Body of pancreas (tissue), 4 donors: Measurements from ENCODE around the gene GRK1. TPM values are rescaled to one million over a fixed set of nuclear protein-coding genes. Genes with fewer than 3 reads are reported as not detected.
A peak's percentile ranks its signal among the peaks of the same experiment; 100 is the strongest.

ENCODE experiments used
- ATAC-seq: fragments of 150-250 bp; one replicate; pipeline ENCODE4 v1.9.1; 2016
- DNase-seq, 4 donors: peaks; one replicate each; pipeline ENCODE4 v3.0.0-alpha.2; 2019
- H3K27ac ChIP-seq, 4 donors: fragments of 200-600 bp; sonication (generic); 1 replicate in 3 of 4; 2 replicates in 1 of 4; pipeline versions ENCODE4 v1.5.1 to v1.6.1; 2016 to 2019; ENCODE audit warnings: mild to moderate bottlenecking in 1 of 4, mixed read lengths in 1 of 4, moderate library complexity in 1 of 4
- H3K27me3 ChIP-seq, 2 donors: fragments of 200-600 bp; sonication (generic); one replicate each; pipeline ENCODE4 v1.6.0; 2016; ENCODE audit warnings: mild to moderate bottlenecking in 1 of 2
- H3K36me3 ChIP-seq, 2 donors: fragments of 200-600 bp; sonication (generic); replicated peaks in 1 of 2; 2 replicates each; pipeline ENCODE4 v1.5.1; 2016; ENCODE audit warnings: low read depth in 2 of 2; ENCODE audit not compliant: insufficient read depth in 1 of 2
- H3K4me1 ChIP-seq: fragments of 200-600 bp; sonication (generic); one replicate; pipeline ENCODE4 v1.6.0; 2016
- H3K4me3 ChIP-seq, 2 donors: fragments of 200-600 bp; sonication (generic); 1 replicate in 1 of 2; 2 replicates in 1 of 2; pipeline ENCODE4 v1.5.1; 2016 to 2019
- H3K9me3 ChIP-seq, 3 donors: fragments of 200-600 bp; sonication (generic); 1 replicate in 2 of 3; 2 replicates in 1 of 3; pipeline ENCODE4 v1.5.1; 2016
- CTCF ChIP-seq, 7 experiments: fragments of 450-650 bp in 4 of 7; fragments of 200-600 bp in 3 of 7; sonication (generic) in 3 of 7; IDR thresholded peaks; one replicate each; pipeline ENCODE4 v1.5.1; 2016 to 2019; ENCODE audit warnings: antibody characterized with exemption in 7 of 7
- POLR2A ChIP-seq, 3 donors: fragments of 450-650 bp; IDR thresholded peaks; one replicate each; pipeline ENCODE4 v1.6.1; 2016; ENCODE audit warnings: antibody characterized with exemption in 3 of 3, mild to moderate bottlenecking in 2 of 3
- WGBS, 2 donors: methylation state at CpG; one replicate each; pipeline ENCODE4 v1.1.5; 2017; 5-methylcytosine and 5-hydroxymethylcytosine counted together
- intact Hi-C: fragments of 100-400 bp; cut with DNase I; formaldehyde crosslinking; loops from one replicate; pipeline ENCODE4 v1.15.1; 2023
- total RNA-seq, 2 donors: library from RNA; depleted of rRNA; stranded (reverse); fragments of >200 nt; gene quantifications; one replicate each; pipeline ENCODE4 v1.1.0, GENCODE V29; 2016

GRK1 gene
- total RNA-seq, 2 donors from 2014 or later: not detected

GRCh38 chr13:113735194-113735593, 68.2 kb downstream of the GRK1 start:
- intact Hi-C loops: no loop called here
- Histone ChIP-seq H3K27ac (no peak overlapping the region), H3K4me3 (no peak overlapping the region), H3K27me3 (peaks cover 0 to 3% of the 10 kb centered on the region in 2 donors), H3K36me3 (no peaks in the 10 kb centered on the region), H3K9me3 (no peaks in the 10 kb centered on the region), H3K4me1 (no peaks in the 10 kb centered on the region)
- ATAC-seq (no peak), DNase-seq (peak in 1 of 4 donors; percentile 11)
- TF ChIP-seq POLR2A (IDR thresholded peaks at IDR 0.05) (no peak), CTCF (IDR thresholded peaks at IDR 0.05) (no peak)
- WGBS, 2 donors: 69 to 72% methylated on average over 18 to 24 of the region's 26 CpGs

GRCh38 chr13:113735750-113736149, 68.7 kb downstream of the GRK1 start:
- intact Hi-C loops: no loop called here
- 69 to 85% methylated on average over 4 to 14 of the region's 14 CpGs for WGBS, 2 donors
- TF ChIP-seq POLR2A (IDR thresholded peaks at IDR 0.05) (no peak), CTCF (IDR thresholded peaks at IDR 0.05) (no peak)
- no peaks in the 10 kb centered on the region for H3K36me3 ChIP-seq
- DNase-seq (no peak), ATAC-seq (no peak)
- H3K27me3 ChIP-seq: no peaks in the 10 kb centered on the region
- H3K4me1 ChIP-seq: no peaks in the 10 kb centered on the region
- no peaks in the 10 kb centered on the region for H3K9me3 ChIP-seq
- H3K27ac ChIP-seq: no peak overlapping the region
- no peak overlapping the region for H3K4me3 ChIP-seq

GRCh38 chr13:113736258-113736731, 69.3 kb downstream of the GRK1 start:
- no peaks in the 10 kb centered on the region for H3K27me3 ChIP-seq
- WGBS, 2 donors: 44 to 74% methylated on average over 10 of the region's 10 CpGs
- no peak for TF ChIP-seq CTCF (IDR thresholded peaks at IDR 0.05)
- no peak for TF ChIP-seq POLR2A (IDR thresholded peaks at IDR 0.05)
- no peak overlapping the region for H3K4me3 ChIP-seq
- intact Hi-C loops: no loop called here
- no peak overlapping the region for H3K27ac ChIP-seq
- H3K36me3 ChIP-seq: no peaks in the 10 kb centered on the region
- no peaks in the 10 kb centered on the region for H3K9me3 ChIP-seq
- no peak for DNase-seq
- H3K4me1 ChIP-seq: no peaks in the 10 kb centered on the region
- no peak for ATAC-seq

- Histone ChIP-seq H3K27ac (no peak overlapping the region), H3K4me1 (no peaks in the 10 kb centered on the region), H3K9me3 (no peaks in the 10 kb centered on the region), H3K36me3 (no peaks in the 10 kb centered on the region), H3K27me3 (no peaks in the 10 kb centered on the region), H3K4me3 (no peak overlapping the region)
- ATAC-seq (no peak), DNase-seq (no peak)
- 75 to 92% methylated on average over 5 of the region's 5 CpGs for WGBS, 2 donors
- no peak for TF ChIP-seq CTCF (IDR thresholded peaks at IDR 0.05)
- no peak for TF ChIP-seq POLR2A (IDR thresholded peaks at IDR 0.05)
- intact Hi-C loops: no loop called here
Measured at GRCh38 chr13:113737803-113738202, 70.8 kb downstream of the GRK1 start.

GRCh38 chr13:113739527-113740285, 72.7 kb downstream of the GRK1 start:
- Histone ChIP-seq H3K4me3 (no peak overlapping the region), H3K27me3 (no peaks in the 10 kb centered on the region), H3K36me3 (no peaks in the 10 kb centered on the region), H3K9me3 (no peaks in the 10 kb centered on the region), H3K27ac (no peak overlapping the region), H3K4me1 (no peaks in the 10 kb centered on the region)
- DNase-seq (peak in 1 of 4 donors; percentile 5), ATAC-seq (no peak)
- TF ChIP-seq POLR2A (IDR thresholded peaks at IDR 0.05) (no peak), CTCF (IDR thresholded peaks at IDR 0.05) (no peak)
- 75 to 96% methylated on average over 4 to 21 of the region's 22 CpGs for WGBS, 2 donors
- intact Hi-C loops: no loop called here
